Thoracic aorta (tissue), 2 donors: Measurements from ENCODE around the gene TMCC1. TPM values are rescaled to one million over a fixed set of nuclear protein-coding genes. Genes with fewer than 3 reads are reported as not detected.
A peak's percentile ranks its signal among the peaks of the same experiment; 100 is the strongest.

Source experiments
- ATAC-seq: fragments of 150-250 bp; one replicate; pipeline ENCODE4 v1.8.0; 2017; ENCODE audit warnings: low read depth; ENCODE audit not compliant: insufficient number of reproducible peaks, low FRiP score
- DNase-seq: peaks from one replicate; pipeline ENCODE4 v3.0.0-alpha.2; 2020; ENCODE audit warnings: low spot score
- H3K27ac ChIP-seq, 2 donors: fragments of 200-600 bp; sonication (generic); 1 replicate in 1 of 2; 2 replicates in 1 of 2; pipeline ENCODE4 v1.5.1; 2016; ENCODE audit warnings: mild to moderate bottlenecking in 2 of 2, moderate library complexity in 2 of 2
- H3K27me3 ChIP-seq: fragments of 200-600 bp; sonication (generic); replicated peaks from 2 replicates; pipeline ENCODE4 v1.6.0; 2016; ENCODE audit warnings: mild to moderate bottlenecking; ENCODE audit not compliant: insufficient read depth
- H3K36me3 ChIP-seq: fragments of 200-600 bp; sonication (generic); one replicate; pipeline ENCODE4 v1.5.1; 2016
- H3K4me1 ChIP-seq, 2 donors: fragments of 200-600 bp; sonication (generic); 1 replicate in 1 of 2; 2 replicates in 1 of 2; pipeline versions ENCODE4 v1.5.1 to v1.6.0; 2016; ENCODE audit warnings: low read depth in 2 of 2, mild to moderate bottlenecking in 1 of 2; ENCODE audit not compliant: control insufficient read depth in 1 of 2
- H3K4me3 ChIP-seq: fragments of 200-600 bp; sonication (generic); 2 replicates; pipeline ENCODE4 v1.5.1; 2016; ENCODE audit warnings: mild to moderate bottlenecking
- H3K9me3 ChIP-seq: fragments of 200-600 bp; sonication (generic); 2 replicates; pipeline ENCODE4 v1.5.1; 2016
- CTCF ChIP-seq: fragments of 200-600 bp; sonication (generic); IDR thresholded peaks from one replicate; pipeline ENCODE4 v1.5.1; 2019; ENCODE audit warnings: antibody characterized with exemption
- total RNA-seq, 2 donors: library from RNA; depleted of rRNA; stranded (reverse); fragments of >200 nt; gene quantifications; one replicate each; pipeline versions ENCODE4 v1.1.0 to v1.2.3, GENCODE V29; 2016

The TMCC1 gene
- total RNA-seq, 2 donors from 2014 or later: 16.9 to 17.7 TPM

GRCh38 chr3:129822241-129822640, 71.3 kb downstream of the TMCC1 start:
- Histone ChIP-seq H3K4me3 (no peak overlapping the region), H3K4me1 (peaks cover 2 to 7% of the 10 kb centered on the region in 2 donors), H3K9me3 (no peaks in the 10 kb centered on the region), H3K36me3 (no peaks in the 10 kb centered on the region), H3K27me3 (no peaks in the 10 kb centered on the region), H3K27ac (peak overlapping the region in 1 of 2 donors; percentile 11)
- ATAC-seq (no peak), DNase-seq (no peak)
- TF ChIP-seq CTCF: no peak

GRCh38 chr3:129820587-129820986, 72.9 kb downstream of the TMCC1 start:
- Histone ChIP-seq H3K27me3 (no peaks in the 10 kb centered on the region), H3K4me1 (peaks cover 2 to 7% of the 10 kb centered on the region in 2 donors), H3K4me3 (no peak overlapping the region), H3K36me3 (no peaks in the 10 kb centered on the region), H3K27ac (no peak overlapping the region), H3K9me3 (no peaks in the 10 kb centered on the region)
- no peak for TF ChIP-seq CTCF
- ATAC-seq (no peak), DNase-seq (no peak)

GRCh38 chr3:129812589-129812988, 80.9 kb downstream of the TMCC1 start:
- ATAC-seq: no peak
- DNase-seq: no peak
- Histone ChIP-seq H3K36me3 (no peaks in the 10 kb centered on the region), H3K9me3 (no peaks in the 10 kb centered on the region), H3K27ac (no peak overlapping the region), H3K4me3 (no peak overlapping the region), H3K4me1 (no peaks in the 10 kb centered on the region), H3K27me3 (no peaks in the 10 kb centered on the region)
- TF ChIP-seq CTCF: no peak

GRCh38 chr3:129809297-129809696, 84.2 kb downstream of the TMCC1 start:
- no peaks in the 10 kb centered on the region for H3K4me1 ChIP-seq
- no peak for TF ChIP-seq CTCF
- no peaks in the 10 kb centered on the region for H3K27me3 ChIP-seq
- ATAC-seq: no peak
- H3K27ac ChIP-seq: no peak overlapping the region
- no peak for DNase-seq
- H3K9me3 ChIP-seq: no peaks in the 10 kb centered on the region
- H3K4me3 ChIP-seq: no peak overlapping the region
- no peaks in the 10 kb centered on the region for H3K36me3 ChIP-seq

- no peak for DNase-seq
- no peak for ATAC-seq
- Histone ChIP-seq H3K27me3 (no peaks in the 10 kb centered on the region), H3K9me3 (no peaks in the 10 kb centered on the region), H3K27ac (no peak overlapping the region), H3K4me3 (no peak overlapping the region), H3K4me1 (peaks cover 4 to 34% of the 10 kb centered on the region in 2 donors), H3K36me3 (no peaks in the 10 kb centered on the region)
- TF ChIP-seq CTCF: no peak
Measured at GRCh38 chr3:129796146-129796545, 97.4 kb downstream of the TMCC1 start.
